ENCODE results near the gene SPRYD4.

DNA sequence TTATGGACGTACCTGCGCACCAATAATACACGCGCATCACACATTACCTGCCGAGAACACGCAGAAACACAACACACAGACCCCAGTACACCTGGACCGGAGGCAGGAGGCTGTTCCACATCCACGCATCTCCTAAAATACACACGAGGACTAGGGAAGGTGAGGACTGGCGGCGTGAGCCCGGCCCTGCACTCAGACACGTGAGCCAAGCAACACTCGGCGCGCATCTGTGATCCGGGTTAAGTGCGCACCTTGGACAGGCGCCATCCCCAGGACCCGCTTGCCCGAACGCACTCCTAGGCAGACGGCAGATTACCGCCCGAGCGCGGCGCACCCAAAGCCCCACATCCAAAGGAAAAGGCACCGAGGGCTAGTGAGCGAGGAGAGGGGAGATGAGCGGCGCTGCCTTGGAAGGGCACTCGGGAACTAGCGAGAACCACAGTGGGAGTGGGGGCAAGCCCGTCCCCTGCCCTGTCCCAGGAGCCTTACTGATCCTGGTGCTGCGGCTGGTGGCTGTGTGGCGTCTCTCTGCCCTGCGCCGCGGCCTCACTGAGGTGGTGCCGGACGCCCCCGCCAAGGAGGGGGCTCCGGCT lies 19.2 kb downstream of the SPRYD4 start:
- TF ChIP-seq, protein P1, sequence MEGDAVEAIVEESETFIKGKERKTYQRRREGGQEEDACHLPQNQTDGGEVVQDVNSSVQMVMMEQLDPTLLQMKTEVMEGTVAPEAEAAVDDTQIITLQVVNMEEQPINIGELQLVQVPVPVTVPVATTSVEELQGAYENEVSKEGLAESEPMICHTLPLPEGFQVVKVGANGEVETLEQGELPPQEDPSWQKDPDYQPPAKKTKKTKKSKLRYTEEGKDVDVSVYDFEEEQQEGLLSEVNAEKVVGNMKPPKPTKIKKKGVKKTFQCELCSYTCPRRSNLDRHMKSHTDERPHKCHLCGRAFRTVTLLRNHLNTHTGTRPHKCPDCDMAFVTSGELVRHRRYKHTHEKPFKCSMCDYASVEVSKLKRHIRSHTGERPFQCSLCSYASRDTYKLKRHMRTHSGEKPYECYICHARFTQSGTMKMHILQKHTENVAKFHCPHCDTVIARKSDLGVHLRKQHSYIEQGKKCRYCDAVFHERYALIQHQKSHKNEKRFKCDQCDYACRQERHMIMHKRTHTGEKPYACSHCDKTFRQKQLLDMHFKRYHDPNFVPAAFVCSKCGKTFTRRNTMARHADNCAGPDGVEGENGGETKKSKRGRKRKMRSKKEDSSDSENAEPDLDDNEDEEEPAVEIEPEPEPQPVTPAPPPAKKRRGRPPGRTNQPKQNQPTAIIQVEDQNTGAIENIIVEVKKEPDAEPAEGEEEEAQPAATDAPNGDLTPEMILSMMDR (IDR thresholded peaks at IDR 0.05), result no peak
- TF ChIP-seq POLR2A (IDR thresholded peaks at IDR 0.05), result no peak
